CD4-positive, CD25-positive, alpha-beta regulatory T cell (primary cell): ENCODE data around the gene USP5. TPM values are rescaled to one million over a fixed set of nuclear protein-coding genes. Genes with fewer than 3 reads are reported as not detected.

Source experiments
- ATAC-seq, 2 donors: fragments of 150-1000 bp; cut with Tn5 transposase; one replicate each; pipeline ENCODE4 v1.10.0; 2021; ENCODE audit warnings: low read depth in 2 of 2, moderate number of reproducible peaks in 2 of 2, moderate library complexity in 1 of 2
- DNase-seq, 3 donors: peaks; one replicate each; pipeline versions ENCODE4 v3.0.0 to v3.0.0-alpha.2; 2012 to 2022; ENCODE audit warnings: mixed read lengths in 1 of 3
- H3K27ac ChIP-seq: one replicate; pipeline ENCODE4 v1.7.0; 2013; ENCODE audit warnings: mild to moderate bottlenecking, low read length; ENCODE audit not compliant: insufficient read depth, poor library complexity, severe bottlenecking
- H3K27me3 ChIP-seq: one replicate; pipeline ENCODE4 v1.7.0; 2013; ENCODE audit warnings: low read length; ENCODE audit not compliant: control insufficient read depth, insufficient read depth
- H3K36me3 ChIP-seq: one replicate; pipeline ENCODE4 v1.7.0; 2013; ENCODE audit warnings: mild to moderate bottlenecking, low read length, moderate library complexity; ENCODE audit not compliant: control insufficient read depth, insufficient read depth
- H3K4me1 ChIP-seq: 2 replicates; pipeline ENCODE4 v1.7.0; 2013; ENCODE audit warnings: mild to moderate bottlenecking, low read length; ENCODE audit not compliant: insufficient read depth, control insufficient read depth, poor library complexity, severe bottlenecking
- H3K4me3 ChIP-seq: one replicate; pipeline ENCODE4 v1.7.0; 2013; ENCODE audit warnings: low read depth, mild to moderate bottlenecking, low read length, moderate library complexity
- H3K9me3 ChIP-seq, 2 experiments: 1 replicate in 1 of 2; 2 replicates in 1 of 2; pipeline ENCODE4 v1.7.0; 2013; ENCODE audit warnings: low read length in 2 of 2, mild to moderate bottlenecking in 1 of 2, moderate library complexity in 1 of 2; ENCODE audit not compliant: control insufficient read depth in 2 of 2
- H3K27ac Mint-ChIP-seq, 3 donors: one replicate each; pipeline ENCODE4 v1.8.0; 2020 to 2022; ENCODE audit warnings: mild to moderate bottlenecking in 3 of 3, mixed read lengths in 3 of 3, moderate library complexity in 2 of 3
- H3K27me3 Mint-ChIP-seq: one replicate; pipeline ENCODE4 v1.8.0; 2022; ENCODE audit warnings: mild to moderate bottlenecking, mixed read lengths
- H3K36me3 Mint-ChIP-seq: one replicate; pipeline ENCODE4 v1.8.0; 2020; ENCODE audit warnings: mixed read lengths
- H3K4me1 Mint-ChIP-seq, 4 donors: one replicate each; pipeline ENCODE4 v1.8.0; 2020 to 2022; ENCODE audit warnings: mixed read lengths in 4 of 4, mild to moderate bottlenecking in 1 of 4
- H3K4me3 Mint-ChIP-seq, 4 donors: one replicate each; pipeline ENCODE4 v1.8.0; 2020 to 2022; ENCODE audit warnings: mild to moderate bottlenecking in 4 of 4, mixed read lengths in 4 of 4, moderate library complexity in 3 of 4
- H3K9me3 Mint-ChIP-seq, 7 donors: one replicate each; pipeline ENCODE4 v1.8.0; 2020 to 2022; ENCODE audit warnings: mixed read lengths in 7 of 7, mild to moderate bottlenecking in 3 of 7, moderate library complexity in 2 of 7
- polyA plus RNA-seq, 4 donors: library from polyadenylated mRNA; unstranded; fragments of 300-500 nt; fragmentation: Illumina TruSeq; gene quantifications; one replicate each; pipeline ENCODE4 v1.2.3, GENCODE V29; 2021
- total RNA-seq: library from RNA; stranded (reverse); gene quantifications from one replicate; pipeline ENCODE4 v1.2.3, GENCODE V29; 2022

The USP5 gene, protein sequence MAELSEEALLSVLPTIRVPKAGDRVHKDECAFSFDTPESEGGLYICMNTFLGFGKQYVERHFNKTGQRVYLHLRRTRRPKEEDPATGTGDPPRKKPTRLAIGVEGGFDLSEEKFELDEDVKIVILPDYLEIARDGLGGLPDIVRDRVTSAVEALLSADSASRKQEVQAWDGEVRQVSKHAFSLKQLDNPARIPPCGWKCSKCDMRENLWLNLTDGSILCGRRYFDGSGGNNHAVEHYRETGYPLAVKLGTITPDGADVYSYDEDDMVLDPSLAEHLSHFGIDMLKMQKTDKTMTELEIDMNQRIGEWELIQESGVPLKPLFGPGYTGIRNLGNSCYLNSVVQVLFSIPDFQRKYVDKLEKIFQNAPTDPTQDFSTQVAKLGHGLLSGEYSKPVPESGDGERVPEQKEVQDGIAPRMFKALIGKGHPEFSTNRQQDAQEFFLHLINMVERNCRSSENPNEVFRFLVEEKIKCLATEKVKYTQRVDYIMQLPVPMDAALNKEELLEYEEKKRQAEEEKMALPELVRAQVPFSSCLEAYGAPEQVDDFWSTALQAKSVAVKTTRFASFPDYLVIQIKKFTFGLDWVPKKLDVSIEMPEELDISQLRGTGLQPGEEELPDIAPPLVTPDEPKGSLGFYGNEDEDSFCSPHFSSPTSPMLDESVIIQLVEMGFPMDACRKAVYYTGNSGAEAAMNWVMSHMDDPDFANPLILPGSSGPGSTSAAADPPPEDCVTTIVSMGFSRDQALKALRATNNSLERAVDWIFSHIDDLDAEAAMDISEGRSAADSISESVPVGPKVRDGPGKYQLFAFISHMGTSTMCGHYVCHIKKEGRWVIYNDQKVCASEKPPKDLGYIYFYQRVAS
- total RNA-seq (63.5 TPM), polyA plus RNA-seq (10 to 100 TPM; 44.4 to 57.0 (median 48.4) TPM)

DNA sequence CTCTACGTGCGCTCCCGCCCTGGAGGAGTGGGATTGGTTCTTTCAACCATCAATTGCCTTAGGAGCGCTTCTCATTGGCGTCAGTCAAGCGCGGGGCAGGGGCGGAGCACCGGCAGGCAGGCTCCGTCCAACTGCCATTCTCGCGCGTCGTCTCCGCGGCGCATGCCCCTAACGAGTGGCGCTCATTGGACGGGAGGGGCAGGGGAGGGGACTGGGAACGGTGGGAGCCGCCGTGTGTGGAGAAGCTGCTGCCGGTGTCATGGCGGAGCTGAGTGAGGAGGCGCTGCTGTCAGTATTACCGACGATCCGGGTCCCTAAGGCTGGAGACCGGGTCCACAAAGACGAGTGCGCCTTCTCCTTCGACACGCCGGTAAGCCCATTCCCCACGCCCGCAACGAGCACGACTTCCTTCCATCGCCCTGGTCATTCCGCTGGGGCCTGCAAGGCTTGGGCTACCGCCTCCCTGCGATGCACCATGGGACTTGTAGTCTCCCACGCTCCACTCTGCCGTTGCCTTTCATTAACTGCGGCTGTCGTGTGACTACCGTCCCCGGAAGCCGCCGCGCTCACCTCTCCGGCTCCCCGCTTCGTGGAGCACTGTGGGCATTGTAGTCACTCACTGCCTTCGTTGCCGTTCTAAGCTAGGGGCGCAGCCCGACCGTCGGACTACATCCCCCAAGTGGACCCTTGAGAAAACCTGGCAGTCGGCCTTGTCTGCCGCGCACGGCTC is at the start of gene USP5:
Gene USP5, plus strand, starts transcription at position 230 of the 730 bp plus-strand sequence. Its CDS starts 30 bp downstream, at position 260.
- H3K27me3 Mint-ChIP-seq: no peaks in the 10 kb centered on the region
- H3K9me3 ChIP-seq: no peaks in the 10 kb centered on the region
- DNase-seq (peak; percentile 98 to 100 (median 100)), ATAC-seq (peak; percentile 82 to 83)
- no peaks in the 10 kb centered on the region for H3K27me3 ChIP-seq
- H3K9me3 Mint-ChIP-seq: no peaks in the 10 kb centered on the region
- peak within 1 kb of the TSS; percentile 85 for H3K4me3 ChIP-seq
- peaks cover 0 to 38% (median 16%) of the 10 kb centered on the region in 4 donors for H3K4me1 Mint-ChIP-seq
- peak within 1 kb of the TSS; percentile 97 for H3K27ac ChIP-seq
- peaks cover 15% of the 10 kb centered on the region for H3K36me3 ChIP-seq
- H3K4me1 ChIP-seq: peaks cover 22% of the 10 kb centered on the region
- peak within 1 kb of the TSS; percentile 95 to 100 (median 100) for H3K27ac Mint-ChIP-seq
- peaks cover 8% of the 10 kb centered on the region for H3K36me3 Mint-ChIP-seq
- peak within 1 kb of the TSS; percentile 90 to 99 (median 96) for H3K4me3 Mint-ChIP-seq

DNA sequence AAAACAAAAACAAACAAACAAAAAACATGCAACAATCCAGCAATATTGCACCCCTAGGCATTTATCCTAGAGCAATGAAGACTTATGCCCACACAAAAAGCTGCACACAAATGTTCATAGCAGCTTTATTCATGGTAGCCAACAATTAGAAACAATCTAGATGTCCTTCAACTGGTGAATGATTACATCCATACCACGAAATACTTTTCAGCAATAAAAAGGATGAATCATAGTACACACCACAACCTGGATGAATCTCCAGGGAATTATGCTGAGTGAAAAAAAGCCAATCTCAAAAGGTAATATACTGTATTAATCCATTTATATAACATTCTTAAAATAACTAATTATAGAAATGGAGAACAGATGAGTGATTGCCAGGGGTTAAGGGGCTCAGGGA is 44.8 kb upstream of the USP5 start:
- H3K4me3 Mint-ChIP-seq: no peak overlapping the region
- no peaks in the 10 kb centered on the region for H3K9me3 Mint-ChIP-seq
- DNase-seq (no peak), ATAC-seq (no peak)
- no peaks in the 10 kb centered on the region for H3K9me3 ChIP-seq
- H3K27me3 ChIP-seq: no peaks in the 10 kb centered on the region
- no peak overlapping the region for H3K27ac ChIP-seq
- H3K27ac Mint-ChIP-seq: no peak overlapping the region
- H3K4me1 Mint-ChIP-seq: peaks cover 11 to 26% (median 20%) of the 10 kb centered on the region in 4 donors
- H3K36me3 ChIP-seq: peaks cover 48% of the 10 kb centered on the region
- H3K4me1 ChIP-seq: no peaks in the 10 kb centered on the region
- H3K27me3 Mint-ChIP-seq: no peaks in the 10 kb centered on the region
- peaks cover 34% of the 10 kb centered on the region for H3K36me3 Mint-ChIP-seq
- H3K4me3 ChIP-seq: no peak overlapping the region

DNA sequence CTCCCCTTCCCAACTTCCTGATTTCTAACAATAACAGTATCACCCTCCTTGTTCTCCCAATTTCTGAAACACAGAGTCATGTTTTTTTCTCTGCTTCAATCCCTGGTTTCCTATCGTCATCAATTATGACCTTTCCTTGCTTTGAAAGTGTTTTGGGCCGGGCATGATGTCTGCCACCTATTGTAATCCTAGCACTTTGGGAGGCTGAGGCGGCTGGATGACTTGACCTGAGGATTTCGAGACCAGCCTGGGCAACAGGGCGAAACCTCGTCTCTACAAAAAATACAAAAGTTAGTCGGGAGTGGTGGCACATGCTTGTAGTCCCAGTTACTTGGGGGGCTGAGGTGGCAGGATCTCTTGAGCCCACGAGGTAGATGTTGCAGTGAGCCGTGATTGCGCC is 42.9 kb upstream of the USP5 start:
- Mint-ChIP-seq H3K27me3 (no peaks in the 10 kb centered on the region), H3K36me3 (peaks cover 34% of the 10 kb centered on the region), H3K9me3 (no peaks in the 10 kb centered on the region), H3K4me3 (no peak overlapping the region), H3K4me1 (peaks cover 11 to 24% (median 19%) of the 10 kb centered on the region in 4 donors), H3K27ac (peak overlapping the region in 2 of 3 donors; percentile 62 to 81)
- Histone ChIP-seq H3K4me3 (no peak overlapping the region), H3K27ac (no peak overlapping the region), H3K4me1 (no peaks in the 10 kb centered on the region), H3K36me3 (peaks cover 38% of the 10 kb centered on the region), H3K9me3 (no peaks in the 10 kb centered on the region), H3K27me3 (no peaks in the 10 kb centered on the region)
- DNase-seq: no peak
- ATAC-seq: no peak

DNA sequence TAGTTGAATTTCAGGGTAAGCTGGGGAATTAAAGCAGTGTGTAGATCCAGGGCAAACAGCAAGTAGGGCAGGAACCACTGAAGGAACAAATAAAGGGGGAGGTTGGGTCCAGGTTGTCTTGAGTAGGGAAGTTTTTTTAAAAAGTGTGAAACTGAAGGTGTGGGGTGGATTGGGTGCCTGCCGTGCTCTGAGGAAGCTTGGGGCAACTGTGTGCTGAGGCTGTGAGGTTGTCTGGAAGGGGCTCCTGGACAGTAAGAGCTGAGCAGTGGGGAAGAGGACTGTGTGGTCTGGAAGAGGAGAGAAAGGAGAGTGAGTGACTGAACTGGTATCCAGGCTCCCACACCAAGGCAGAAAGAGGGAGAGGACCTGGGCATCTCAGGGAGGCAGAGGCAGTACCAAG is 41.2 kb upstream of the USP5 start:
- ATAC-seq (no peak), DNase-seq (no peak)
- H3K27ac Mint-ChIP-seq: peak overlapping the region; percentile 72 to 95 (median 84)

DNA sequence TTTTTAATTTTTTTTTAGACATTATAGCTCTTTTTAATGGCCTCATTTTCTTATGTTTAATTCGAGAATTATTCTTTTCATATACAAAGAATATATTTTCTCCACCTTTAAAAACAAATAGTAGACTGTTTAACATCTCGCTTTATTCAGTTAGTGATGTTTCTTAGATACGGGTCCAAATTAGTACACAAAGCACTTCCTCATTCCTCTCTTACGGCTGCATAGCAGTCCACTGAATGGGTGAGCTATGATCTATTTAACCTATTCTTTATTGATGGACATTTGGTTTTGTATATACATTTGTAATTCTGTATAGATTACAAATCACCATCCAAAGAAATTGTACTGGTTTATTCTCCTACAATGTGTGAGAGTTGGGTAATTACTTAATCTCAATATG is 38.6 kb upstream of the USP5 start:
- no peaks in the 10 kb centered on the region for H3K27me3 ChIP-seq
- H3K9me3 Mint-ChIP-seq: no peaks in the 10 kb centered on the region
- H3K4me1 ChIP-seq: no peaks in the 10 kb centered on the region
- H3K4me3 Mint-ChIP-seq: no peak overlapping the region
- H3K27me3 Mint-ChIP-seq: no peaks in the 10 kb centered on the region
- no peak for DNase-seq
- peaks cover 54% of the 10 kb centered on the region for H3K36me3 ChIP-seq
- no peak overlapping the region for H3K27ac ChIP-seq
- H3K27ac Mint-ChIP-seq: peak overlapping the region in 2 of 3 donors; percentile 26 to 47
- H3K4me3 ChIP-seq: no peak overlapping the region
- no peak for ATAC-seq
- H3K4me1 Mint-ChIP-seq: peaks cover 9 to 28% (median 16%) of the 10 kb centered on the region in 4 donors
- peaks cover 56% of the 10 kb centered on the region for H3K36me3 Mint-ChIP-seq
- H3K9me3 ChIP-seq: no peaks in the 10 kb centered on the region

More for the DNA sequence above, 41.2 kb upstream of the USP5 start:
- H3K27me3 ChIP-seq: no peaks in the 10 kb centered on the region
- no peaks in the 10 kb centered on the region for H3K4me1 ChIP-seq
- H3K36me3 Mint-ChIP-seq: peaks cover 41% of the 10 kb centered on the region
- no peak overlapping the region for H3K4me3 Mint-ChIP-seq
- no peaks in the 10 kb centered on the region for H3K9me3 Mint-ChIP-seq
- H3K27ac ChIP-seq: peak overlapping the region; percentile 38
- H3K4me1 Mint-ChIP-seq: peaks cover 9 to 24% (median 15%) of the 10 kb centered on the region in 4 donors
- H3K36me3 ChIP-seq: peaks cover 42% of the 10 kb centered on the region
- H3K9me3 ChIP-seq: no peaks in the 10 kb centered on the region
- no peak overlapping the region for H3K4me3 ChIP-seq
- no peaks in the 10 kb centered on the region for H3K27me3 Mint-ChIP-seq

DNA sequence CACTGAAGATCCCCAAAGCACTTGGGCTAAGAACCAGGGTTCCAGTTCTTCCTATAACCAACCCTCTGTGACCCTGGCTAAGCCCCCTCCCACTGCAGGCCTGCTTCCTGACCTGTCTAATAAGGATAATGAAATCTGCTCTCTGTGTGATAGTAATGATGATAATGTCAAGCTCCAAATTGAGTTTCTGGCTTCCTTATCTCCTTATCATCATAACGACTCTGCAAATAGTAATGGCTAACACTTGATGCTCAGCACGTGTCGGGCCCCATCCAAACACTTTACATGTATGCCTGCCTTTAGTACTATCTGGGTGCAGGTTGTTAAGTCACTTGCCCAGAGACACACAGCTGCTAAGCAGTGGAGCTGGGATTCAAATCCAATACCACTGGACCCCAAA is 35.4 kb upstream of the USP5 start:
- Histone ChIP-seq H3K27ac (no peak overlapping the region), H3K4me1 (peaks cover 8% of the 10 kb centered on the region), H3K9me3 (no peaks in the 10 kb centered on the region), H3K4me3 (no peak overlapping the region), H3K27me3 (no peaks in the 10 kb centered on the region), H3K36me3 (peaks cover 57% of the 10 kb centered on the region)
- ATAC-seq (no peak), DNase-seq (no peak)
- peak overlapping the region in 1 of 3 donors; percentile 62 for H3K27ac Mint-ChIP-seq
- H3K9me3 Mint-ChIP-seq: no peaks in the 10 kb centered on the region
- peaks cover 8% of the 10 kb centered on the region for H3K27me3 Mint-ChIP-seq
- peaks cover 38% of the 10 kb centered on the region for H3K36me3 Mint-ChIP-seq
- H3K4me1 Mint-ChIP-seq: peaks cover 2 to 20% (median 9%) of the 10 kb centered on the region in 4 donors
- no peak overlapping the region for H3K4me3 Mint-ChIP-seq

DNA sequence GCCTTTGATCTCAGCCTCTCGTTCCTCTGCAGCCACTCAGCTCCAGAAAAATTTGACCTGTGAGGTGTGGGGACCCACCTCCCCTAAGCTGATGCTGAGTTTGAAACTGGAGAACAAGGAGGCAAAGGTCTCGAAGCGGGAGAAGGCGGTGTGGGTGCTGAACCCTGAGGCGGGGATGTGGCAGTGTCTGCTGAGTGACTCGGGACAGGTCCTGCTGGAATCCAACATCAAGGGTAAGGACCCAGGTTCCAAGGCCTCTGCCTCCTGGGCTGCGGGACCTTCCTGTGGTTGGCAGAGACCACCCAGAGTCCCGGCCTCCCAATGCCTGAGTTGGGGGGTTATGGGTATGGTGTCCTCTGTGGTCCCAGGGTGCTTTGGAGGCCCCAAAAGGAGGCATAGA is 34.9 kb upstream of the USP5 start:
- no peak overlapping the region for H3K4me3 ChIP-seq
- H3K27ac ChIP-seq: no peak overlapping the region
- Mint-ChIP-seq H3K27me3 (peaks cover 11% of the 10 kb centered on the region), H3K4me1 (peaks cover 2 to 23% (median 9%) of the 10 kb centered on the region in 4 donors), H3K9me3 (no peaks in the 10 kb centered on the region), H3K27ac (no peak overlapping the region), H3K4me3 (no peak overlapping the region), H3K36me3 (peaks cover 38% of the 10 kb centered on the region)
- peaks cover 11% of the 10 kb centered on the region for H3K4me1 ChIP-seq
- ATAC-seq (no peak), DNase-seq (no peak)
- H3K36me3 ChIP-seq: peaks cover 57% of the 10 kb centered on the region
- H3K27me3 ChIP-seq: no peaks in the 10 kb centered on the region
- no peaks in the 10 kb centered on the region for H3K9me3 ChIP-seq
